Measurements from ENCODE around the gene UBL4A. TPM values are rescaled to one million over a fixed set of nuclear protein-coding genes. Genes with fewer than 3 reads are reported as not detected.
A peak's percentile ranks its signal among the peaks of the same experiment; 100 is the strongest.
"Not testable (repeated sequence)": the region's sequence is repeated elsewhere in the genome, so short reads cannot be mapped to it uniquely, and the experiment has no call there.

Gene UBL4A
- total RNA-seq, 1 donor = 32.0 TPM

DNA sequence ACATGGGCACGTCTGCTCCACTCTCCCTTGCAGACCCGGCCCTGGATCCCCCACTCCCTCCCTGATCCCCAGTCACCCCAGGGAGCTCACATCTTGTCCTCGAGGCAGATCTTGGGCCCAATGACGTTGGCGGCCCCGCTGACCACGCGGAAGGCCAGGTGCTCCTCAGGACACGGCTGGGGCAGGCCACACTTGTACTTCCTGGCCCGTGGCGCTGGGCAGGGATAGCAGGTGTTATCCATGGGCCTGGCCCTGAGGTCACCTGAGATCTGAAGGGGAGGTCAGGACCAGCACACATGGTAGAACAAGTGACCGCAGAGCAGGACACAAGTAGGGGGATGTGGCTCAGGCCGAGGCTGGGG, 21.9 kb upstream of the UBL4A start:
- TF ChIP-seq, protein P1, sequence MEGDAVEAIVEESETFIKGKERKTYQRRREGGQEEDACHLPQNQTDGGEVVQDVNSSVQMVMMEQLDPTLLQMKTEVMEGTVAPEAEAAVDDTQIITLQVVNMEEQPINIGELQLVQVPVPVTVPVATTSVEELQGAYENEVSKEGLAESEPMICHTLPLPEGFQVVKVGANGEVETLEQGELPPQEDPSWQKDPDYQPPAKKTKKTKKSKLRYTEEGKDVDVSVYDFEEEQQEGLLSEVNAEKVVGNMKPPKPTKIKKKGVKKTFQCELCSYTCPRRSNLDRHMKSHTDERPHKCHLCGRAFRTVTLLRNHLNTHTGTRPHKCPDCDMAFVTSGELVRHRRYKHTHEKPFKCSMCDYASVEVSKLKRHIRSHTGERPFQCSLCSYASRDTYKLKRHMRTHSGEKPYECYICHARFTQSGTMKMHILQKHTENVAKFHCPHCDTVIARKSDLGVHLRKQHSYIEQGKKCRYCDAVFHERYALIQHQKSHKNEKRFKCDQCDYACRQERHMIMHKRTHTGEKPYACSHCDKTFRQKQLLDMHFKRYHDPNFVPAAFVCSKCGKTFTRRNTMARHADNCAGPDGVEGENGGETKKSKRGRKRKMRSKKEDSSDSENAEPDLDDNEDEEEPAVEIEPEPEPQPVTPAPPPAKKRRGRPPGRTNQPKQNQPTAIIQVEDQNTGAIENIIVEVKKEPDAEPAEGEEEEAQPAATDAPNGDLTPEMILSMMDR (IDR thresholded peaks at IDR 0.05; ENCODE audit: insufficient read depth, low read depth, low read length) = no peak
- no peak overlapping the region for H3K4me3 ChIP-seq (ENCODE audit: low read depth, low read length)
- no peak for DNase-seq (ENCODE audit: low read depth)

DNA sequence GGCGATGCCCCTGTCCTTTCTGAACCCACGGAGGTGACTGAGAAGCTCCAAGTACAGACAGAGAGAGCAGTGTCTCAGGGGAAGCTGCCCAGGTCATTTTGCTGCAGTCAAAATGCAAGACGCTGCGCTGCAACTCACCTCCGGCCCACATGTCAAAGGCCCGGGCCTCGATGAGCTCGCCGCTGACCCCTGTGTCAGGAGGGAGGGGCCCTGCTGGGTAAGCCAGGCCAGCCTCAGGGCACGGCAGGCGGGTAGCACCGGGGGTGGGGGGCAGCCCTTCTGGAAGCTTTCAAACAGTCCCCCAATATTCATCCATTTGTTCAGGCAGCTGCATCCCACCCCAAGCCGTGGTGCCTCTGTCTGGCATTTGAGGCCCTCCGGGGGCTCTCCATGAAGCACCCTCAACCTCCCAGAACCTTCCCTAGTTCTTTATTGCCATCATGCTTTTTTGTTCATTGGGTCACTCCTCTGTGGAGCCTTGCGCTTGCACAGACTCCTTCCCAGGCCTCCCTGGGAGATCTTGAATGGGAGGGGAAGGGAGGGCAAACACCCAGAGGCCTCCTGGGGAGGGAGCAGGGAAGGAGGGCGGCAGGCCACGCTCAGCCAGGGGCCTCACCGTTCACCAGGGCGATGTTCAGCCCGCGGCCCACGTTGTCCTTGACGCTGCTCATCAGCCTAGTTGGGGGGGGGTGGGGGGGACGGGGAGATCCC, 21.4 kb upstream of the UBL4A start:
- DNase-seq (ENCODE audit: low read depth) = no peak
- no peak overlapping the region for H3K4me3 ChIP-seq (ENCODE audit: low read depth, low read length)
- TF ChIP-seq, protein P1 (IDR thresholded peaks at IDR 0.05; ENCODE audit: insufficient read depth, low read depth, low read length) = no peak

DNA sequence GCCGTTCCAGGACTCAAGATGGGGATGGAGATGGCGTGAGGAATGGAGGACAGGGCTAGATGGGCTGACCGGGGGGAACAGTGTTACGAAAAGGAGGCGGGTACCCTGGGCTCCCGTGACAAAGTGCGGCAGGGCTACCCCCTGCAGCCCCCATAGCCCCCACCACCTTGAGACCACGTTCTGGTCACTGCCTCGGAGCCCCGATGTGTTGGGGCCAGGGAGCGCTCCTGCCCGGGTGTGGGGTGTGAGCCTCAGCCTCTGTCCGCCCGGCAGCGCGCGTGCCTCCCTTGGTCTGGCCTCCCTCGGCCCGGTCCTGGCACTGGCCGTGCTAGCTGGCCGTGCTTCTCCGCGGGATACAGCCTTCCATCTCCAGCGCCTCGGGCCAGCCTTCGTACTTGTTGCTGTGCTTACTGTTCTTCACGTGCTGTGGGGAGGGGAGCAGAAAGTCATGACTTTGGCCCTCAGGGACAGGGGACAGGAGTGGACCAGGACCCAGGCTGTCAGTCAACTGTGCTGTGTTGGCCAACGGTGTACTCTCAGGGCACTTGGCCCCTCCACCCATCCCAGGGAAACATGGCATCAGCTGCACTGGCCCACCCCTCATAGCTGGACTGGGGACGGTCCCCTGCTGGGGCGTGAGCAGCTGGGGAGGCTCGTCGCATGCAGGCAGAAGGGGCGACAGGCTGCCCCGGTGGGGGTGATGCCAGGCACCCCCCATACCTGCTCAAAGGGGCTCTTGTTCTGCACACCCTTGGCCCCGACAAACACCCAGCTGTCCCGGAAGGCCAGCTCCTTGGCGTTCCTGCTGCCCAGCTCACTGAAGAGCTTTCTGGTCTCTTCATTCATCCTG, 20.3 kb upstream of the UBL4A start:
- TF ChIP-seq, protein P1 (IDR thresholded peaks at IDR 0.05; ENCODE audit: insufficient read depth, low read depth, low read length) = no peak
- no peak for DNase-seq (ENCODE audit: low read depth)
- no peak overlapping the region for H3K4me3 ChIP-seq (ENCODE audit: low read depth, low read length)

DNA sequence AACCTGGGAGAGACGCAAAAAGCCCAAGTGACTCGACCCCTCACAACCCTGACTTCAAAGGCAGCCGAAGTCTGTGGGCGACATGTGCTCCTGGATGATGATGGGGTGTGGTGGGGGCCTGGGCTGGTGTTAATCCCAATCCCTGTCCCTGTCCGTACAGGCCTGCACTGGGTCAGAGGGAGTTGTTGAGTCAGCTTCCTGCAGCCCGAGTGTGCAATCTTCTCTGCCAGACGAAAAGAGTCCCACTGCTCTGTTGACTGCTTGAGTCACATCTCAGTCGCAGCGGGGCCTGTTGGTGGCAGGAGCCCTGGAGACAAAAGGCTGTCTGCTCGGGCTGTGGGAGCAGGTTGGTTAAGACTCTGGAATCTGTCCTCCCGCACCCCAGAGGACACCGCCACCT, 19.3 kb upstream of the UBL4A start:
- peak; percentile 59 for DNase-seq (ENCODE audit: low read depth)
- TF ChIP-seq, protein P1 (IDR thresholded peaks at IDR 0.05; ENCODE audit: insufficient read depth, low read depth, low read length) = no peak
- H3K4me3 ChIP-seq (ENCODE audit: low read depth, low read length) = no peak overlapping the region

DNA sequence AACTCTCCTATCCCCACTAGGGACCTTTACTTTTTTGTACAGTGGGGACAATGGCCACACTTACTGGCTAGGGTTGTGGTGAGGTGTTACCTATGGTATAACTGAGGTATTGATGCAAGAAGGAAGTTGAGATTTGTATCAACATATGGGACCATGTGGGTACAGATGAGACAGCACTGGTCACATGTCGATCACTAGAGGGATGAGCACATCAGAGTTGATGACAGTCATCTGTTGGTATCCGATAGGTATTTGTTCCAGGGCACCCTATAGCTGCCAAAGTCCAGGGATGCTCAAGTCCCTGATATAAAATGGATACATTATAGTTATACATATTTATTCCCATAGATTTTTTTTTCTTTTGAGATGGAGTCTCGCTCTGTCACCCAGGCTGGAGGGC, 16.6 kb upstream of the UBL4A start:
- no peak for DNase-seq (ENCODE audit: low read depth)
- no peak overlapping the region for H3K4me3 ChIP-seq (ENCODE audit: low read depth, low read length)
- TF ChIP-seq, protein P1 (IDR thresholded peaks at IDR 0.05; ENCODE audit: insufficient read depth, low read depth, low read length) = no peak

DNA sequence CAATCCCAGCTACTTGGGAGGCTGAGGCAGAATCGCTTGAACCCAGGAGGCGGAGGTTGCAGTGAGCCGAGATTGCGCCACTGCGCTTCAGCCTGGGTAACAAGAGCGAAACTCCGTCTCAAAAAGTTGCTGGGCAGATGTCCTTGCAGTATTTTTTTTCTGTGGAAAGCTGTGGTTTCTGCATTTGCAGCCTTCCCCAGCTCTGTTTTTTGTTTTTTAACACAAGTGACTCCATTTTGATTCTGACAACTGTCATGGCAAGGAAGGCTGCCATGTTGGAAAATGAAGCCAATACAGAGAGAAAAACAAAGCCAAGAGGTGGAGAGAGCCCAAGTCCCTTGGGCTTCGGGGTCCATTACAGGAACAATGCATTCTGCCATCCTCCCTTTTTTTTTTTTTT, 15.7 kb upstream of the UBL4A start:
- TF ChIP-seq, protein P1 (IDR thresholded peaks at IDR 0.05; ENCODE audit: insufficient read depth, low read depth, low read length) = no peak
- no peak for DNase-seq (ENCODE audit: low read depth)
- no peak overlapping the region for H3K4me3 ChIP-seq (ENCODE audit: low read depth, low read length)

DNA sequence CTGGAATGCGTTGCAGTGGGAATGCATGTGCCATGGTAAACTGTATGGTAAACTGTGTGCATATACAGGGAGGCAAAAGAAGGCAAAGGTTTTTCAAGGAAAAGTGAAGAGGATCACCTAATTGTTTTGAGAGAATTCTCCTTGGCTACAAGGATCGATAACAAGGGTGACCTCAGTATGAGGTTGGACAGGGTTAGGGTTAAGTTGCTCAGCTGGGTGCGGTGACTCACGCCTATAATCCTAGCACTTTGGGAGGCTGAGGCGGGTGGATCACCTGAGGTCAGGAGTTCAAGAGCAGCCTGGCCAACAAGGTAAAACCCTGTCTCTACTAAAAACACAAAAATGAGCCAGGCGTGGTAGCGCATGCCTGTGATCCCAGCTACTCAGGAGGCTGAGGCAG, 15.0 kb upstream of the UBL4A start:
- DNase-seq (ENCODE audit: low read depth); H3K4me3 ChIP-seq (ENCODE audit: low read depth, low read length): not testable (repeated sequence)

DNA sequence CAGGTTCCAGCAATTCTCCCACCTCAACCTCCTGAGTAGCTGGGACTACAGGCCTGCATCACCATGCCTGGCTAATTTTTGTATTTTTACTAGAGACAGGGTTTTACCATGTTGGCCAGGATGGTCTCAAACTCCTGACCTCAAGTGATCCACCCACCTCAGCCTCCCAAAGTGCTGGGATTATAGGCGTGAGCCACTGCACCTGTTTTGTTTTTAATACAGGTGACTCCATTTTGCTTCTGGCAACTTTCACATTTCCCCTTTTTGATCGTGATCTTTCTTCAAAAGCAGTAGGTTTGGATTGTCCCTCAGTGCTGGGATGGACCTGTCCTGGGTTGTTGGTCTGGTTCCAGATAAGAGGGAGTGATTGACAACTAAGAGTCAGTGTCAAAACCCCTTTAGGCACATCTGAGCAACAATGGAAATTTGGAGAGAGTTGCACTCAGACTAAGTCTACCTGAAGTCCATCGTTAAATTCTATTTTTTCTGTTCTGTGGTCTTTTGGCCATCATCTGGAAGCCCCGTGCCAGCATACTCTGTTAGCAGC, 10.2 kb upstream of the UBL4A start:
- H3K4me3 ChIP-seq (ENCODE audit: low read depth, low read length); DNase-seq (ENCODE audit: low read depth): not testable (repeated sequence)
